Stimulated activated CD8-positive, alpha-beta memory T cell treated with anti-CD3 and anti-CD28 coated beads, Interleukin-15, amount 100 ng/mL, for 24 hours (primary cell): ENCODE data around the gene ID1.

Source experiments
- DNase-seq: peaks from one replicate; pipeline ENCODE4 v3.0.0-alpha.2; 2020; ENCODE audit warnings: low read depth

ID1 gene

GRCh38 chr20:31605031-31605901, at the start of gene ID1:
TSS of gene ID1 (plus strand) at chr20:31605289. CDS start at chr20:31605388, 99 bp downstream.
- DNase-seq = peak; percentile 48

DNA sequence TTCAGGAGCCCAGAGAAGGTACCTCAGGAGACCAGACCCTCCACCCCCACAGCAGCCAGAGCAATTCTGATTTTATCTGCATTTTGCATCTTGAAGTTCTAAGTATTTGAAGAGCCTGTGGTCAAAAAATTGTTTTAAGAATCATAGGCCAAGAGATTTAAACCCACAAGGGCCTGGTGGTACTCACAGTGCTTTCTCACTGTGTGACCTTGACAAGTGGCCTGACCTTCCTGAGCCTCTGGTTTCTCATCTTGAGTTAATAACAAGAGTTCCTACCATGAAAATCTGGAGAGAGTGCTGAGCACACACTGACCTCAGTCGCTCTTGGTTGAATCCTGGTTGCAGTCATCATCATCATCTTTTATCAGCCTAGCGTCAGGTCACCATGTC, 45.4 kb upstream of the ID1 start:
- DNase-seq = no peak

DNA sequence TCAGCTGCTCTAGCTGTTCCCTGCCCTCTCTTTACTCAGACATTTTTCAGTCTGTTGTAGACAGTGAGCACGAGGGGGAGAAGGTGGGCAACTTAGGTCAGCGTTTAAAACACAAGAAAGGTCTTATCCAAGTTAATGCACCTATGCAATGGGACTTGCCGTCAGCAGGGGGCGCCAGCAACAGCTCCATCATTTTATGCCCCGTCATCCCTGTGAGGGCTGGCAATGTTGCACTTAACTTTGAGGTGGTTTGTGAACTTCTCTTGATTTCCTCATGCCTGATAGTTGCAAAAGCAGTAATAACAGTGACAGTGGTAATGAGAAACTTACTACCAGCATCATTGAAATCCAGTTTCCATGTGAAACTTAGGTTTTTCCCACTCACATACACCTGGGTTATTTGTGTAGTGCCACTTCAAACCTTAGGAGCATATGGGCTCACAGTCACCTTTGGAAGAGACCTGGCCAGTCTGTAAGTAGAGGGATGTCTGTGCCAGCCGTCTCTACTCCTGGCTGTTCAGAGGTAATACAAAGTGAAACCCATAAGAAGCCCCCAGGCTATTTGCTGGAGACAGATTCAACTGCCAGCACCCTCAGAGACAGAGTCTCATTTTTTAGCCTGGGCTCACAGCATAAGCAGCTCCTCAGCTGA, 44.9 kb upstream of the ID1 start:
- DNase-seq = peak; percentile 60

- no peak for DNase-seq
Observed at GRCh38 chr20:31560746-31561598, 44.1 kb upstream of the ID1 start.

DNA sequence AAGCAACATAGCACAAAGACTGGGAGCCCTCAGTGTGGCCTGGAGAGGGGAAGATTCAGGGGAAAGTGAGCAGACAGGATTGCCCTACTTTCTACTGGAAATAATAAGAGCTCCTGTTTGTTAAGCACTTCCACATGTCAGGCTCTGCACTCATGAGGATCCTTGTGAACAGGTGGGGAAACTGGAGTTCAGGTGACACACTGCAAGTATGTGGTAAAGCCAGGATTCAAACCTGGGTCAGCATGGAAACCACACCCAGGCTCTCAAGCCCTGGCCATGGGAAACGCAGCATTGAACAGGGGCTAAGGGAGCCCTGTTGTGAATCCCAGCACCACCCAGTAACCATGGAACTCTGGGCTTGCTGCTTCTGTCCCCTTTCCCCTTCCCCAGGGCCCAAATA, 42.8 kb upstream of the ID1 start:
- no peak for DNase-seq

DNA sequence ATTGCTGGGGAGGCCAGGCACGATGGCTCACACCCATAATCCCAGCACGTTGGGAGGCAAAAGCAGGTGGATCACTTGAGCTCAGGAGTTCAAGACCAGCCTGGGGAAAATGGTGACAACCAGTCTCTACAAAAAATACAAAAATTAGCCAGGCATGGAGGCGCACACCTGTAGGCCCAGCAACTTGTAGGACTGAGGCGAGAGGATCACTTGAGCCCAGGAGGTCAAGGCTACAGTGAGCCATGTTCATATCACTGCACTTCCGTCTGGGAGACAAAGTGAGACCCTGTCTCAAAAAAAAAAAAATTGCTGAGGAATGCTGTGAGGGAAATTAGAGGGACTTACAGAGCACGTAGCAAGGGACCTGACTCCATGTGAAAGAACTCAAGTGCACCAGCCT, 40.8 kb upstream of the ID1 start:
- no peak for DNase-seq

GRCh38 chr20:31565699-31566318, 39.3 kb upstream of the ID1 start:
- DNase-seq = no peak

DNA sequence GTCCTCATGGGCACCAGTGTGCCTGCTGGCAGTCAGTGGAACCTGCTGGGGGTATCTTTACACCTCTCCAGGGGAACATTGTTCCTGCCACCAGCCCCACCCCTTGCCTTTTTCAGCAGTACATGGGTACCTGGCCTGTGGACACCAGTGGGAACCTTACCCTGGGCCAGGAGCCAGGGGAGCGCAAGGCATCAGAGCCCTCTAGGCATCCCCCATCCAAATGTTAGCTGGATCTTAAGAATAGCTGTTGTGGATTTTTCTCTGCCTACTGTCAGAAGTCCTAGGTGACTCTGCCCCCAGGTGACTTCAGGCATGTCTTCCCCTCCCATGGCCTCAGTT, 38.8 kb upstream of the ID1 start:
- DNase-seq = no peak

DNA sequence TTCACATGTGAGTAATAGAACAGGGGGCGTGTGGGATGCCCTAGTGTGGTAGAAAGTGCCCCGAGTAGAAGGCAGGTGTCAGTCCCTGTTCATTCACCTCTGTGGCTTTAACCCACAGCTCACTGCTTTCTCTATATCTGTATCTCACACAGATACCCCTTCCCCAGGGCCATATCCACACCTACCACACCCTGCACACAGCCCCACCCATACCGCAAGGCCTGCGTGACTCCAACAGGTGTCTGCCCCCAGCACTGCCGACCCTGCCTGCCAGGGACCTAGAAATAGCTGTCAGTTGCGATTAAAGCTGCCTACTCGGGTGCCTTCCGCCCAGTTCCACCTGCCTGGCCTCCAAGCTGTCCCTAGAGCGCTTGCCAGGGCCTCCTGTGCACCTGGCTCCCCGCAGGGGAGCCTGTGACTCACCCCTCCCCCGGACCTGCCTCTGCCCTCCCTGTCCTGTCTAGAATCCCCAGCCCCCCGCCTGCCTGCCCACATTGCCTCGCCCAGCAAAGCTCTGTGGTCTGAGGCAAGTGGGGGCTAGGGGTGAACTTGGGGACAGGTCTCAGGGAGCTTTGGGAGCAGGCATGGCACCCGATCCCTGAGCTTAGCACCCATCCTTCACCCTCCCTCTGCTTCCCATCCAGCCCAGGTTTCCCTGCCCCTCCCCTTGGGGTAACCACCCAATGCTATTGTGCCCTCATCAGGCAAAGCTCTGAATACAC, 38.3 kb upstream of the ID1 start:
- DNase-seq = no peak

DNA sequence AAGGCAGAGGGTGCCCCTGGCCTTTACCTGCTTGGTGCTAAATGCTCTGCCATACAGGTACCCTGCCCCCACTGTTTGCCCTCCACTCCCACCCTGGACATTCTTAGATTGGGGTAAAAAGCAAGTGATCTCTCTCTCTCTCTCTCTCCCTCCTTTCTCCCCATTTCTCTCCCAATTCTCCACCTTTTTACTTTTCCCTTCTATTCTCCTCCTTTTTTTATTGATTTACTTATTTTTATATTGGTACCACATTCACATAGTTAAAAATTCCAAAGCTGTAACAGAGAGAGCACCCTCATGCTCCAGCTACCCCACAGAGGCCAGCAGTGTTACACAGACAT, 37.7 kb upstream of the ID1 start:
- DNase-seq = no peak

- no peak for DNase-seq
Observed at GRCh38 chr20:31568041-31568731, 36.9 kb upstream of the ID1 start.

DNA sequence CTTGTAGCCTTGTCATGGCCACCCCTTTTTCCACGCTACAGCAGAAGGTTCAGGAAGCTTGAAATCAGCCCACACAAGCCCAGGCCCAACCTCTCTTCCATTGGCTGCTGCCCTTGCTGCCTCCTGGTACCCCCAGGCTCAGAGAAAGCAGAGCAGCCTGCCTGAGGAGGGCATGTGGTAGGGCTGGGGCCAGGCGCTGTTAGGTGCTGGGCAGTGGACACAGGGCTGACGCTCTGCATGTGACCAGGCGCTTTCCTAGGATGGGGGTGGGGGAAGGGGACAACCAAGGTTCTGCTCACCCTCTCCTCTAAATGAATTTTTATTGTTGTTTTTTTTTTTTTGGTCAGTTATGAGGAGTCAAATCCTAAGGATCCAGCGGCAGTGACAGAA, 36.3 kb upstream of the ID1 start:
- DNase-seq = no peak

GRCh38 chr20:31569163-31570020, 35.7 kb upstream of the ID1 start:
- peak; percentile 39 for DNase-seq

DNA sequence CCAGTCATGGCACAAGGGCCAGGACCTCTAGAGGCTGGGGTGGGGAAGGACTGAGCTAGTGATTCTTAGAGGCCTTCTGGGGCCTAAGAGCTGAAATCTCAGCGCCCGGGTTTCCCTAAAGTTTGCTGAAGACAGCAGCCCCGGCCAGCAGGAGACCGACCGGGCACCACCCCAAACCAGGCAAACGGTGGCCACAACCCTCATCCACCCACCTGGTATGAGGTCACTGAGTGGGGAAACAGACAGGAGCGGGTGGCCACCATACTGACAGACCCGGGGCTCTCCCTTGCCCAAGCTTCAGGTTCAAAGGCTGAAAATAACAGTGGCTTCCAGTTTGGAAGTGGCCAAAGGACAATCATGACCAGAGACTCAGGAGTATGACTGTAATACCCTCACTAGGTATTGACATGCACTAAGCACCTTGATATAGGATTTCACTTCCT, 35.0 kb upstream of the ID1 start:
- no peak for DNase-seq

DNA sequence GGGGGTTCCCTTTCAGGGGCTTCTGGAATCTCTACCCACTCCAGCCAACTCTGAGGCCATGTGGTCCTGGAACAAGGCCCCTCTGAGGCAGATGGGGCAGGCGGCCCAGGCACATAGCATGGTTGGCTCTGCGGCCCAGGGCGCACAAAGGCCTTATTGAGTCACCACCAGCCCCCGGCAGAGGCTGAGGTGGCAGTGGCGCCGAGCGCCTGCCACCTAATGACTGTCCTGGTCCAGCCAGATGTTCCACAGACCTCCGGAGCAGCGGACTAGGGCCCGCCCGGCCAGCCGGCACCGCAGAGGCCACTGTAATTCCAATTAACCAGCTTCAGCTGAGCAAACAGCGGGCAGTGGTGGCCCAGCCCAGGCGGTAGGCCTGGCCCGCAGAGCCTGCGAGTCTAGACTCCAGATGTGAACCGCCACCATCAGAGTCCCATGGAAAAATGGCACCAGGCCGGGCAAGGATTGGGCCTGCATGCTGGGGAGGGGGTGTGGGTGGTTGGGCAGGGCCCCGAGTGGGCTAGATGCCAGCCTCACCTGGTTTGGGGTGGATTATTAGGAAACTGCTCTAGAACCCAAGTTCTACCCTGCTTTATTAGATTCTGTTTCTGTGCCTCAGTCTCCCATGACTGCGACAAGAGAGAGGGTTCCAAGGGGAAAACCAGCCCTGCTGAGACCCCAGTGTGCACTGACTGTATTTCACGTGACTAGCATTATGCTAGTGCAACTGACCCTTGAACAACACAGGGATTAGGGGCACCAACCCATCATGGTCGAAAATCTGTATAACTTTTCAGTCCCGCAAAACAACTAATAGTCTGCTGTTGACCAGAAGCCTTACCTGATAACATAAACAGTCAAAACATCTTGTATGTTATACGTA, 34.1 kb upstream of the ID1 start:
- DNase-seq = no peak

GRCh38 chr20:31572042-31572700, 32.9 kb upstream of the ID1 start:
- DNase-seq = no peak

DNA sequence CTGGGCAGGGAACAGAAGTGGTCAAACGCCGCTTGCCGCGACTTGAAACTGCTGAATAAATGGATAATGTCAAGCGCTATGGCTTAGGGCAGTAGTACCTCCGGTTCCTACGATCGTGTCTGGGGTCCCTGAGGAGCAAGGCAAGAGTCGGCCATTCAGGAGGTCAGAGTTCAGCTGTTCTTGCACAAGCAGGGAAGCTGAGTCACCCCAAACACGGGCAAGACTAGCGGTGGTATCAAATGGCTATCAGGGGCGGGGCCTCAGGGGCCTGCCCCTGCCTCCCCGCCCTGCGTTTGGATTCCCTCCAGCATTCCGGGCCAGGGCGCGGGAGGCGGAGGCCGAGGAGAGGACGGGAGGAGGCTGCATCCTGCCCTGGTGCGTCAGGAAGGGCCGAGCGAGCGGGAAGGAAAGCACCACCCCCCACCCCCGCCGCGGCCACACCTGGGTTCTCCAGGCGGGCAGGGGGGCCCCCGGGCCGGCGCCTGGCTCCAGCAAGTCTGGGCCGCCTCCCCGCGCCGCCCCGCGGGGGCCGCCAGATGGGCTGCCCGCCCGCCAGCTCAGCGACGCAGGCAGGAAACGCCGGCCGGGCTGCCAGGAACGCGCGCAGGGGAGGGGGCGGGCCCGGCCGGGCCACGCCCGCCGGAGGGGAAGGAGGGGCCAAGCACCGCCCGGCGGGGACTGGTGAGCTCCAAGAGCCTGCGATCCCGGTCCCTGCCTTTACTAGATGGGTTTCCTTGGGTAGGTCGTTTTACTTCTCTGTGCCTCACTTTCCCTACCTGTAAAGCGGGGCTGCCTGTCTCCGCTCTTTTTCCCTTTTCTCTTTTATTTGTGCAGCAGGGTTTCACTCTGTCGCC, 32.2 kb upstream of the ID1 start:
- DNase-seq = peak; percentile 71
